GM18502 (cell line): Measurements from ENCODE around the gene SQSTM1.

ENCODE experiments used
- ATAC-seq: cut with Tn5 transposase; IDR thresholded peaks from one replicate; pipeline ENCODE4 v1.9.1; 2021; ENCODE audit warnings: mild to moderate bottlenecking; ENCODE audit not compliant: unreplicated experiment, poor library complexity

SQSTM1 gene

GRCh38 chr5:179794171-179794570 is 26.5 kb upstream of the SQSTM1 start:
- no peak for ATAC-seq

- ATAC-seq = no peak
These were observed 26.1 kb upstream of the SQSTM1 start for GRCh38 chr5:179794575-179794974.

DNA sequence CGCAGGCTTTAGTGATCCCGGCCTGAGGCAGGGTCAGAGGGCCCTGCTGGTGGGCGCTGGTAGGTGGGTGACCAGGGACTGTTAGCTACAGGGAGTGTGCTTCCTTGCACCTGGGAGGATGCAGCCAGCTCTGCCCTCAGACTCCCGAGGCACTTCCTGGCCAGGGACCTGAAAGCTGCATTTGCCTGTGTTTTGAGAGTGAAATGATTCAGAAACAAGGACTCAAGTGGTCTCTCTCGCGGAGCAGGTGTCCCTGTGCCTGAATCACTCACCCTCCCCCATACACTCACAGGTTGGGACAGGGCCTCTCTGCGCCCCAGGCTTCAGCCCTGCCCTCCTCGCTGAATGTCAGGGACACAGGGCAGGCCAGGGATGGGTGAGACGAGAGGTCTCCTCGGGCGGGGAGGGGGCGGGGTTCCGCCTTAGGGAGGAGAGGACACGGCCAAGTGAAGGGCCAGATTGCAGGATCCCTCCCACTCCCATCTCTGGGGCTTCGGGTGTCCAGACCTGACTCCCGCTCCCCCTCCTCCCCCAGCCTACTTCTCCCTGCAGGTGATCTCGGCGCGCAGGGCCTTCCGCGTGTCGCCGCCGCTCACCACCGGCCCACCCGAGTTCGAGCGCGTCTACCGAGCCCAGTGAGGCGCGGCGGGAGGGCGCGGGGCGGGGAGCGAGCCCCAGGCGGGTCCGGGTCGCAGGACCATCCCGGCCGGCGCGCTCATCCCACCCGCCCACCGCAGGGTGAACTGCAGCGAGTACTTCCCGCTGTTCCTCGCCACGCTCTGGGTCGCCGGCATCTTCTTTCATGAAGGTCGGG is 25.4 kb upstream of the SQSTM1 start:
- ATAC-seq = peak; percentile 4

GRCh38 chr5:179795863-179796833 is 24.6 kb upstream of the SQSTM1 start:
- peak; percentile 77 for ATAC-seq

- no peak for ATAC-seq
These were observed 23.7 kb upstream of the SQSTM1 start for GRCh38 chr5:179796877-179797608.

DNA sequence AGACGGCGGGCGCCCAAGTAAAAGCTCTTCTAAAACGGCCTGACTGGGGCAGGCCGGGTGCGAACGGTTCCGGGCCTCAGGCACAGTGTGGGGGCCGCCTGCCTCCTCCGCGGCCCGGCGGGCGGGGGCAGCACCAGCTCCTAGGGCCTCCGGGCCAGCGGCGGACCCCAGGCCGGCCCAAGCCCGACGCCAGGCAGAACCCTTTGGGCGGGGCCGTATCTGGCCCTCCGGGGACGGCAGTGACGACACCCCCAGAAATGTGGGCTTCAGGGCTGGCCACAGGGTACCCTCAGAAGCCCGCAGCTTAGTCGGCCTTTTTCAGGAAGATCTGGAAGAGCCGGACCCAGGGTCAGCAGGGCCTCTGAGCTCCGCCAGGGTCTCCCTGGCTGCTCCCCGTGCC is 23.0 kb upstream of the SQSTM1 start:
- ATAC-seq = no peak

DNA sequence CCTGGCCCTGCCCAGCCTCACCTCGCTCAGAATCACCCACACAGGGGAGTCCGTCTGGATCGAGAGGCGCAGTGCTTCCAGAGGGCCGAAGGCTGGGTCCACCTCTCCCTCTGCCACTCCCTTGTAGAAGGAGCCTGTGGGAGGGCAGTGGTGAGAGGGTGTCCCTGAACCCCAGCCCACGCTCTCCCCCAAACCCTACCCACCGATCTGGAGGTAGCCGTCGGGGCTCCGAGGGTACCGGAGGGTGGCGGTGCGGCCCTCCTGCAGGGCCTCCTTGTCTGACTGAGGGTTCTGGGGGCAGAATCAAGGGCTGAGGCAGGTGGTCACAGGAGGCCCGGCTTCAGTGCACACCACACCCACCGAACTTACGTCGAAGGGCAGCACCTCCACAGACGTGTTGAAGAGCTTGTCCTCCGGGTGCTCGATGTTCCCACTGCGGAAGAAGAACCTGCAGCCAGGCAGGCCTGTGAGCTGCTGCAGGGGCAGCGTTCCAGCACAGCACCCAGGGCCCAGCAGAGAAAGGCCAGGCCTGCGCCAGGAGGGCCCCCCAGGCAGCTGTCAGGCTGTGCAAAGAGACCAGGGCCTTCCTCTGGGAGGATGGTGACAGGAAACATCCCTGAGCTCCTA is 22.4 kb upstream of the SQSTM1 start:
- ATAC-seq = no peak

DNA sequence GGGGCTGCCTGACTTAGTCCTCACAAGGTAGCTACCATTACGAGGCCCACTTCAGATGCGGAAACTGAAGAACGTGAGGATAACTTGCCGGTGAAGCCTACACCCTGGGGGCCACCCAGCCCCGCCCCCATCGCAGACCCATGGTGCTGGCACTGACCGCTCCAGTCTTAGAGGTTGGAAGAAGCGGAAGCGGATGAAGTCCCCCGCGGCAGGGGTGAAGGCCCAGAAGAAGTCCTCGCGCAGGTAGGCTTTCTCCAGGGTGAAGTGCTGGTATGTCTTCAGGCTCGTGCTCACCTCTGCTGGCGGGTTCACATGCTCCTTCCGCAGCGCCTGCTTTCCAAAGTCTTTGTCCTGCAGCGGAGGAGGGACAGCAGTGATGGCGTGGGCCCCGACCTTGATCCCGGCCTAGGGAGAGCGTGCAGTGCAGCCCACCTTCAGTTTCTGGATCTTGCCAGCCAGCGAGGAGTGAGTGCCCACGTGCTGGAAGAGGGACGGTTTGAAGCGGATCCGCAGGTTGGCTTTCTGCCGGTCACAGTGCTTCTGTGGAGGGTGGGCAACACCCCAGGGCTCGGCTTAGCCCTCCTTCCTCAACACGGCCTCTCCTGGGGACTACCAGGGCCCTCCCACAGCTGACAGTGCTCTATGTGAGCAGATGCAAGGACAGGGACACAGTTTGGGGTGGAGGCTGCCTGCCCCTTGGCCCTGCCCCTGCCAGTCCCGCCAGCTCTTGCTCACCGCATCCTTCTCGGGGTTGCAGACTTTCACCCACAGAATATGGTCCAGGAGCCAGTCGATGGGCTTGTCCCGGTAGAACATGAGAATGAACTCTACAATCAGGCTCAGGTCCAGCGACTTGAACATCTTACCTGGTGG is 21.7 kb upstream of the SQSTM1 start:
- ATAC-seq = no peak

DNA sequence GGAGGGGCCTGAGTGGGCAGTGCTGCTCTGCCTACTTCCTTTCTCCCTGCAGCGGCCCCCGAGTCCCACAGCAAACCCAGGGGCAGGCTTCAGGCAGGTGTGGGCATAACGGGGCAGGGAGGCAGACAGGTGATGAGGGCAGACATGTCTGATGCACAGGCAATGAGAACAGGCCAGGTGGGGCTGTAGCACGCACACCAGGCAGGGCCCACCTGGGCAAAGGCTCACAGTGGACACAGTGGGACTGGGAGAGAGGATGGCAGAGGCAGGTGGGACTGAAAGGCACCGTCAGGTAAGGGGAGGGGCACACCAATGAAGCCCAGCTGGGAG is 21.1 kb upstream of the SQSTM1 start:
- no peak for ATAC-seq

- no peak for ATAC-seq
These were observed 20.5 kb upstream of the SQSTM1 start for GRCh38 chr5:179800071-179800695.

GRCh38 chr5:179800696-179801201 is 20.0 kb upstream of the SQSTM1 start:
- ATAC-seq = no peak

DNA sequence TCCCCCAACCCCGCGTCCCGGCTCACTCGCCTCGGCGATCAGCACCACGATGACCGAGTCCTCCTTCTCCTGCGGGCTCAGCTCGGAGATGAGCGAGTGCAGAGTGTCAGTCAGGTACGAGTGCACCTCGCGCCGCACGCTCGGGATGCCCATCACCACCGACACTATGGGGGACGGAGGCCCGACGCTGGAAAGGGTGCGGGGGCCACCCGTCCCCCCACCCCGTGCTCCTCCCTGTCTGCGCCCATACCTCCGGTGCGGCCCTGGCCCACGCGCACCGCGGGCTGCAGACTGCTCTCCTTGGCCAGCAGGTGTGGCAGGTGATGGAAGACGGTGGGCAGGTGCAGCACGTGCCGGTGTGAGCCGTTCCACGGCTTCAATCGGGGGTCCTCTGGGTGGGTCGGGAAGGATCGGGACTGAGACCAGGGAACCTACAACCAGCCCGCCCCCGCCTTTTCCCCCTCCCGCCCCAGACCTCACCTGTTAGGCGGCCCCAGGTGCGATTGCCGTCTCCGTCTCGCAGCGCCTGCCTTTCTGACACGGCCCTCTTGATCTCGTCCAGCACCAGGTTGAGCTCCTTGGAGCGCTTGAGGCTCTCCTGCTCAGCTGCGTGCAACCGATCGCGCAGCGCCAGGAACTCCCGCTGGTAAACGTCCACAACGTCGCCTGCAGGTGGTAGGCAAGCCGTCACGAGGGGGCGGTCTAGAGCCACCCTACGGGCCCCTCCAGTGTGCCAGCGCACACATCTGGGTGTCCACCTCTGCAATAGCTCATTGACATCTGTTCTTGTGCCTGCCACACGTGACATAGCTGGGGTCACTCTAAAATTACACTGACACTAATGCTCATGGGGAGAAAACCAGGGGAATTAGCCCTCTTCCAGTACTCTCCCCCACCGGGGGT is 19.1 kb upstream of the SQSTM1 start:
- no peak for ATAC-seq

DNA sequence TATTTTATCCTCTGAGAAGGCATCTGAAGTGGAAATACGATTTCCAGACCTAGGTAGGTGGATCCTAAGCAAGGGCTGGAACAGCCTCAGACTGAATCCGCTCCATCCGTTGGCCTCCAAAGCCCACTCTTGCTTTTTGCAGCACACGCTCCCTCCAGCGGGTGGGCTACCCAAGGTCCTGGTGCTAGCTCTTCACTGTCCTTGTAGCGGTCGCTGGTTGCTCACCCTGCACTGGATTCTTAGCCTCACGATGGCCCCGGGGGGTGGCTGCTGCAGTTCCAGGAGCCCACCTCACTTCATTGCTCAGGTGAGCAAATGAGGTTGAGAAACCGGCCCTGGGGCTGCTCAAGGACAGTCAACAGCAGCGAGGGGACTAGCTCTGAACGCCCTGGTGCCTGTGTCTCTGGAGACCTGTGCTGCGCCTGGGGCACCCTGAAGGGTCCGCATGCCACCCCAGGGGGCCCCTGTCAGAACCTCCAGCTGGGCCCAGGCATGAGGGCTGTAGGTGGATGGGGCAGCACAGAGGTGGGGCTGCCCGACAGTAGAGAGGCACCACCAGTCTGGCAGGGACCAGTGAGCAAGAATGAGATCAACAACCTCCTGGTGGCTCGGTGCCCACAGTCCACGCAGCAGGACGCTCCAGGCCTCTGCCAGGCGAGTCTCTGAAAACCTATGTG is 18.4 kb upstream of the SQSTM1 start:
- ATAC-seq = no peak

DNA sequence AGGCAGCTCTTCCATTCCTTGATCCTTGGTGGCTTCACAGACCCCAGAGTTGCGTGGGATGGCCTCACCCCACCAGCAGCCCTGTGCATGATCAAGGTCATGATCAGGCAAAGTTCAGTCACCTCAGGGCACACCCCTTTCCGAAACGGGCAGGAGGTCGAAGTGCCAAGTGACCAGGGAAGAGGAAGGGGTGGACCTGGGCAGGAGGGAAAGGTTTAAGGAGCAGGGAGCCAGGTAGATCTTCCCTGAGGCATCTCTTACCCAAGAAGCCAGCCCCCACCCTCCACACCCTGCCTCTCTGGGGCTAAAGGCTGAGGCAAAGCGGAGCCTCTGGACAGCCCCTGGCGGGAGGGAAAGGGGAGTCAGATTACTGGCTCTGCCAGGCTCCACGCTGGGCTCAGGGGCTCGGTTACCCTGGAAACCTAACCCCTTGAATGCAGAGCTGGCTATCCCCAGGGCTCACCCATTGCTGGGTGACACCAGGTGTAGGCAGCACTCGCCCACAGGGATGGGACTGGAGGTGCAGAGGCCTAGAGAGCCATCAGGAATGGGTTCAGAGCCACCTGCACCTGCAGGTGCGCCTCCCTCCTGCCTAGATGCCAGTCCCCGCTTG is 17.6 kb upstream of the SQSTM1 start:
- ATAC-seq = no peak

GRCh38 chr5:179803651-179804554 is 16.8 kb upstream of the SQSTM1 start:
- no peak for ATAC-seq

GRCh38 chr5:179804555-179804947 is 16.2 kb upstream of the SQSTM1 start:
- ATAC-seq = no peak
